Effector memory CD4-positive, alpha-beta T cell (primary cell): Measurements from ENCODE around the gene DAPK2.

Experiments
- DNase-seq, 3 donors: peaks; one replicate each; pipeline ENCODE4 v3.0.0-alpha.2; 2020
- H3K27ac ChIP-seq: 2 replicates; pipeline ENCODE4 v1.7.0; 2013; ENCODE audit warnings: mild to moderate bottlenecking, low read length, moderate library complexity; ENCODE audit not compliant: insufficient read depth, poor library complexity, severe bottlenecking
- H3K27me3 ChIP-seq: replicated peaks from 2 replicates; pipeline ENCODE4 v1.7.0; 2013; ENCODE audit warnings: mild to moderate bottlenecking, low read length; ENCODE audit not compliant: insufficient read depth, control insufficient read depth, poor library complexity, severe bottlenecking
- H3K36me3 ChIP-seq: 2 replicates; pipeline ENCODE4 v1.7.0; 2013; ENCODE audit warnings: mild to moderate bottlenecking, low read length, moderate library complexity; ENCODE audit not compliant: control insufficient read depth, insufficient read depth
- H3K4me1 ChIP-seq: 2 replicates; pipeline ENCODE4 v1.7.0; 2013; ENCODE audit warnings: low read length, mild to moderate bottlenecking; ENCODE audit not compliant: control insufficient read depth, insufficient read depth, poor library complexity, severe bottlenecking
- H3K4me3 ChIP-seq: 2 replicates; pipeline ENCODE4 v1.7.0; 2013; ENCODE audit warnings: low read length, low read depth, mild to moderate bottlenecking; ENCODE audit not compliant: insufficient read depth, poor library complexity, severe bottlenecking
- H3K9me3 ChIP-seq: 2 replicates; pipeline ENCODE4 v1.7.0; 2013; ENCODE audit warnings: mild to moderate bottlenecking, low read length, moderate library complexity; ENCODE audit not compliant: control insufficient read depth

Gene DAPK2

GRCh38 chr15:64038878-64039610 lies 7.2 kb downstream of the DAPK2 start:
- Histone ChIP-seq H3K27me3 (no peaks in the 10 kb centered on the region), H3K4me1 (no peaks in the 10 kb centered on the region), H3K9me3 (no peaks in the 10 kb centered on the region), H3K27ac (no peak overlapping the region), H3K4me3 (no peak overlapping the region), H3K36me3 (no peaks in the 10 kb centered on the region)
- DNase-seq, result no peak

GRCh38 chr15:64037966-64038365 lies 8.3 kb downstream of the DAPK2 start:
- Histone ChIP-seq H3K36me3 (no peaks in the 10 kb centered on the region), H3K27ac (no peak overlapping the region)

GRCh38 chr15:64037116-64037515 lies 9.2 kb downstream of the DAPK2 start:
- Histone ChIP-seq H3K9me3 (no peaks in the 10 kb centered on the region), H3K27ac (no peak overlapping the region), H3K4me3 (no peak overlapping the region), H3K27me3 (no peaks in the 10 kb centered on the region), H3K36me3 (no peaks in the 10 kb centered on the region), H3K4me1 (no peaks in the 10 kb centered on the region)
- DNase-seq, result no peak

More at GRCh38 chr15:64037966-64038365, 8.3 kb downstream of the DAPK2 start:
- no peak for DNase-seq
- Histone ChIP-seq H3K27me3 (no peaks in the 10 kb centered on the region), H3K4me3 (no peak overlapping the region), H3K9me3 (no peaks in the 10 kb centered on the region), H3K4me1 (no peaks in the 10 kb centered on the region)

GRCh38 chr15:64035525-64035924 lies 10.8 kb downstream of the DAPK2 start:
- DNase-seq, result no peak
- H3K27me3 ChIP-seq, result no peaks in the 10 kb centered on the region
- no peak overlapping the region for H3K4me3 ChIP-seq
- H3K36me3 ChIP-seq, result no peaks in the 10 kb centered on the region
- H3K27ac ChIP-seq, result no peak overlapping the region
- no peaks in the 10 kb centered on the region for H3K9me3 ChIP-seq
- H3K4me1 ChIP-seq, result no peaks in the 10 kb centered on the region

GRCh38 chr15:64034519-64034918 lies 11.8 kb downstream of the DAPK2 start:
- Histone ChIP-seq H3K9me3 (no peaks in the 10 kb centered on the region), H3K4me1 (no peaks in the 10 kb centered on the region), H3K4me3 (no peak overlapping the region), H3K27me3 (no peaks in the 10 kb centered on the region), H3K27ac (no peak overlapping the region), H3K36me3 (no peaks in the 10 kb centered on the region)
- DNase-seq, result no peak

- H3K9me3 ChIP-seq, result no peaks in the 10 kb centered on the region
- DNase-seq, result no peak
- no peaks in the 10 kb centered on the region for H3K36me3 ChIP-seq
Observed at GRCh38 chr15:64032329-64032728, 14.0 kb downstream of the DAPK2 start.

GRCh38 chr15:64030123-64030522 lies 16.2 kb downstream of the DAPK2 start:
- Histone ChIP-seq H3K4me1 (no peaks in the 10 kb centered on the region), H3K36me3 (no peaks in the 10 kb centered on the region), H3K9me3 (no peaks in the 10 kb centered on the region), H3K27ac (no peak overlapping the region), H3K27me3 (no peaks in the 10 kb centered on the region), H3K4me3 (no peak overlapping the region)
- DNase-seq, result no peak

More at GRCh38 chr15:64032329-64032728, 14.0 kb downstream of the DAPK2 start:
- Histone ChIP-seq H3K4me1 (no peaks in the 10 kb centered on the region), H3K4me3 (no peak overlapping the region), H3K27ac (no peak overlapping the region), H3K27me3 (no peaks in the 10 kb centered on the region)

- Histone ChIP-seq H3K4me1 (no peaks in the 10 kb centered on the region), H3K9me3 (no peaks in the 10 kb centered on the region), H3K36me3 (no peaks in the 10 kb centered on the region), H3K27me3 (no peaks in the 10 kb centered on the region), H3K4me3 (no peak overlapping the region), H3K27ac (no peak overlapping the region)
- DNase-seq, result no peak
Observed at GRCh38 chr15:64029633-64030032, 16.7 kb downstream of the DAPK2 start.

- H3K4me1 ChIP-seq, result no peaks in the 10 kb centered on the region
- H3K27me3 ChIP-seq, result no peaks in the 10 kb centered on the region
- no peaks in the 10 kb centered on the region for H3K9me3 ChIP-seq
- H3K4me3 ChIP-seq, result no peak overlapping the region
- no peak for DNase-seq
- no peaks in the 10 kb centered on the region for H3K36me3 ChIP-seq
- H3K27ac ChIP-seq, result no peak overlapping the region
Observed at GRCh38 chr15:64029110-64029509, 17.2 kb downstream of the DAPK2 start.

GRCh38 chr15:64026591-64026990 lies 19.7 kb downstream of the DAPK2 start:
- Histone ChIP-seq H3K36me3 (no peaks in the 10 kb centered on the region), H3K4me3 (no peak overlapping the region), H3K9me3 (no peaks in the 10 kb centered on the region), H3K4me1 (no peaks in the 10 kb centered on the region), H3K27ac (no peak overlapping the region), H3K27me3 (no peaks in the 10 kb centered on the region)
- DNase-seq, result no peak
